GM21576 (cell line): ENCODE results near the gene CFAP299.
"Not testable (repeated sequence)": the region's sequence is repeated elsewhere in the genome, so short reads cannot be mapped to it uniquely, and the experiment has no call there.

Experiments used
- ATAC-seq: cut with Tn5 transposase; IDR thresholded peaks from one replicate; pipeline ENCODE4 v1.9.1; 2021; ENCODE audit warnings: mild to moderate bottlenecking, moderate library complexity; ENCODE audit not compliant: unreplicated experiment

CFAP299 gene

GRCh38 chr4:80586716-80587115 is 251.2 kb downstream of the CFAP299 start:
- no peak for ATAC-seq

- ATAC-seq, result no peak
Observed at GRCh38 chr4:80587871-80588385, 252.4 kb downstream of the CFAP299 start.

- peak; percentile 86 for ATAC-seq
Observed at GRCh38 chr4:80592950-80593349, 257.4 kb downstream of the CFAP299 start.

GRCh38 chr4:80594701-80595100 is 259.2 kb downstream of the CFAP299 start:
- ATAC-seq, result no peak

GRCh38 chr4:80608281-80608980 is 272.9 kb downstream of the CFAP299 start:
- ATAC-seq, result no peak

GRCh38 chr4:80610199-80610598 is 274.7 kb downstream of the CFAP299 start:
- ATAC-seq, result no peak

- peak; percentile 92 for ATAC-seq
Observed at GRCh38 chr4:80610845-80611677, 275.5 kb downstream of the CFAP299 start.

- peak; percentile 9 for ATAC-seq
Observed at GRCh38 chr4:80611678-80611979, 276.1 kb downstream of the CFAP299 start.

- ATAC-seq, result no peak
Observed at GRCh38 chr4:80613470-80613869, 277.9 kb downstream of the CFAP299 start.

GRCh38 chr4:80614319-80614718 is 278.8 kb downstream of the CFAP299 start:
- ATAC-seq, result no peak

GRCh38 chr4:80615099-80615498 is 279.6 kb downstream of the CFAP299 start:
- ATAC-seq, result no peak

GRCh38 chr4:80619070-80619674 is 283.6 kb downstream of the CFAP299 start:
- ATAC-seq, result no peak

- ATAC-seq, result no peak
Observed at GRCh38 chr4:80631861-80632260, 296.3 kb downstream of the CFAP299 start.

- no peak for ATAC-seq
Observed at GRCh38 chr4:80637190-80637589, 301.7 kb downstream of the CFAP299 start.

GRCh38 chr4:80646061-80646460 is 310.5 kb downstream of the CFAP299 start:
- ATAC-seq, result no peak

- no peak for ATAC-seq
Observed at GRCh38 chr4:80655662-80656061, 320.1 kb downstream of the CFAP299 start.

- ATAC-seq, result not testable (repeated sequence)
Observed at GRCh38 chr4:80670118-80670517, 334.6 kb downstream of the CFAP299 start.

- ATAC-seq, result no peak
Observed at GRCh38 chr4:80678413-80678812, 342.9 kb downstream of the CFAP299 start.

GRCh38 chr4:80680934-80681333 is 345.4 kb downstream of the CFAP299 start:
- ATAC-seq, result no peak

GRCh38 chr4:80685214-80685613 is 349.7 kb downstream of the CFAP299 start:
- no peak for ATAC-seq

GRCh38 chr4:80687736-80688135 is 352.2 kb downstream of the CFAP299 start:
- ATAC-seq, result not testable (repeated sequence)

- ATAC-seq, result no peak
Observed at GRCh38 chr4:80694171-80694570, 358.6 kb downstream of the CFAP299 start.
